B cell (primary cell): Measurements from ENCODE around the gene PRKN.

Experiments used
- EZH2 ChIP-seq: IDR thresholded peaks from 2 replicates; pipeline ENCODE4 v1.6.1; 2012; ENCODE audit warnings: borderline replicate concordance, low read depth, mild to moderate bottlenecking, moderate library complexity, low read length; ENCODE audit not compliant: insufficient read depth, poor library complexity, severe bottlenecking
- TF ChIP-seq, protein P1 (sequence below): fragments of 200-600 bp; IDR thresholded peaks from one replicate; pipeline ENCODE4 v1.8.0; 2022; ENCODE audit warnings: antibody characterized with exemption, mild to moderate bottlenecking

DNA sequence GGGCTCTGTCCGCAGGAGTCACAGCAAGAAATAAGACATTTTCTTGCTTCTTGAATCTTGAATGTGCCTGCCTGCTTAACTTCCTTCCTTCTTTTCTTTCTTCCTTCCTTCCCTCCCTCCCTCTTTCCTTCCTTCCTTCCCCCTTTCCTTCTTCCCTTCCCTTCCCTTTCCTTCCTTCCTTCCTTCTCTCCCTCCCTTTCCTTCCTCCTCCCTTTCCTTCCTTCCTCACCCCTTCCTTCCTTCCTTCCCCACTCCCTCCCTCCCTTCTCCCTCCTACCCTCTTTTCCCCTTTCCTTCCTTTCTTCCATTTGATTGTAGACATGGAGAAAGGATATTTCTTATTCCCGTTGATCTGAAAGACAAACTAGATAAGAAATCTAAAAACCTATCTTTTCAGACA, 1016.9 kb downstream of the PRKN start:
- TF ChIP-seq, protein P1, sequence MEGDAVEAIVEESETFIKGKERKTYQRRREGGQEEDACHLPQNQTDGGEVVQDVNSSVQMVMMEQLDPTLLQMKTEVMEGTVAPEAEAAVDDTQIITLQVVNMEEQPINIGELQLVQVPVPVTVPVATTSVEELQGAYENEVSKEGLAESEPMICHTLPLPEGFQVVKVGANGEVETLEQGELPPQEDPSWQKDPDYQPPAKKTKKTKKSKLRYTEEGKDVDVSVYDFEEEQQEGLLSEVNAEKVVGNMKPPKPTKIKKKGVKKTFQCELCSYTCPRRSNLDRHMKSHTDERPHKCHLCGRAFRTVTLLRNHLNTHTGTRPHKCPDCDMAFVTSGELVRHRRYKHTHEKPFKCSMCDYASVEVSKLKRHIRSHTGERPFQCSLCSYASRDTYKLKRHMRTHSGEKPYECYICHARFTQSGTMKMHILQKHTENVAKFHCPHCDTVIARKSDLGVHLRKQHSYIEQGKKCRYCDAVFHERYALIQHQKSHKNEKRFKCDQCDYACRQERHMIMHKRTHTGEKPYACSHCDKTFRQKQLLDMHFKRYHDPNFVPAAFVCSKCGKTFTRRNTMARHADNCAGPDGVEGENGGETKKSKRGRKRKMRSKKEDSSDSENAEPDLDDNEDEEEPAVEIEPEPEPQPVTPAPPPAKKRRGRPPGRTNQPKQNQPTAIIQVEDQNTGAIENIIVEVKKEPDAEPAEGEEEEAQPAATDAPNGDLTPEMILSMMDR = no peak
- TF ChIP-seq EZH2 = no peak
